T-helper 1 cell treated with Interleukin-12 subunit alpha and Interleukin-12 subunit beta and Interleukin-4 antibody, amounts not matched to agents 30 ng/mL and 1 ng/mL, for 36 hours (primary cell): Measurements from ENCODE around the gene PLEKHA6. TPM values are rescaled to one million over a fixed set of nuclear protein-coding genes. Genes with fewer than 3 reads are reported as not detected.

ENCODE experiments used
- intact Hi-C: fragments of 100-400 bp; cut with micrococcal nuclease; formaldehyde crosslinking; loops from one replicate; pipeline ENCODE4 v1.15.1; 2024
- total RNA-seq: library from RNA; stranded (reverse); gene quantifications from 2 replicates; pipeline ENCODE4 v1.2.3, GENCODE V29; 2022

The PLEKHA6 gene
- total RNA-seq, 1 donor from 2014 or later: 0.32 TPM

GRCh38 chr1:204357551-204358490 is 1.9 kb downstream of the PLEKHA6 start:
- intact Hi-C loops: no loop called here

GRCh38 chr1:204356997-204357396 is 2.7 kb downstream of the PLEKHA6 start:
- intact Hi-C loops: no loop called here

- intact Hi-C loops: no loop called here
These were observed 3.8 kb downstream of the PLEKHA6 start for GRCh38 chr1:204355913-204356312.

- intact Hi-C loops: no loop called here
These were observed 5.2 kb downstream of the PLEKHA6 start for GRCh38 chr1:204354579-204354978.

- intact Hi-C loops: no loop called here
These were observed 6.4 kb downstream of the PLEKHA6 start for GRCh38 chr1:204353213-204353910.

GRCh38 chr1:204350857-204351573 is 8.7 kb downstream of the PLEKHA6 start:
- intact Hi-C loops: no loop called here

- intact Hi-C loops: no loop called here
These were observed 9.4 kb downstream of the PLEKHA6 start for GRCh38 chr1:204350312-204350711.

- intact Hi-C loops: no loop called here
These were observed 10.1 kb downstream of the PLEKHA6 start for GRCh38 chr1:204349602-204350001.

GRCh38 chr1:204348722-204349121 is 11.0 kb downstream of the PLEKHA6 start:
- intact Hi-C loops: no loop called here

- intact Hi-C loops: no loop called here
These were observed 11.5 kb downstream of the PLEKHA6 start for GRCh38 chr1:204348242-204348641.

GRCh38 chr1:204345941-204346645 is 13.6 kb downstream of the PLEKHA6 start:
- intact Hi-C loops: no loop called here

GRCh38 chr1:204345438-204345841 is 14.3 kb downstream of the PLEKHA6 start:
- intact Hi-C loops: no loop called here

- intact Hi-C loops: no loop called here
These were observed 14.9 kb downstream of the PLEKHA6 start for GRCh38 chr1:204344665-204345355.

GRCh38 chr1:204343802-204344201 is 15.9 kb downstream of the PLEKHA6 start:
- intact Hi-C loops: no loop called here

GRCh38 chr1:204343247-204343646 is 16.5 kb downstream of the PLEKHA6 start:
- intact Hi-C loops: no loop called here

GRCh38 chr1:204342310-204342709 is 17.4 kb downstream of the PLEKHA6 start:
- intact Hi-C loops: no loop called here

GRCh38 chr1:204341380-204341779 is 18.3 kb downstream of the PLEKHA6 start:
- intact Hi-C loops: no loop called here

GRCh38 chr1:204340081-204340889 is 19.4 kb downstream of the PLEKHA6 start:
- intact Hi-C loops: no loop called here

- intact Hi-C loops: no loop called here
These were observed 20.2 kb downstream of the PLEKHA6 start for GRCh38 chr1:204339541-204339940.

GRCh38 chr1:204338997-204339396 is 20.7 kb downstream of the PLEKHA6 start:
- intact Hi-C loops: no loop called here
